Natural killer cell treated with Interleukin-12 subunit alpha and Interleukin-12 subunit beta and Interleukin-15 and Interleukin-18, amount 100 ng/mL, for 72 hours (primary cell): Measurements from ENCODE around the gene PRKCB. TPM values are rescaled to one million over a fixed set of nuclear protein-coding genes. Genes with fewer than 3 reads are reported as not detected.

ENCODE experiments used
- ATAC-seq, 2 donors: fragments of 150-1000 bp; cut with Tn5 transposase in 1 of 2; sonication (Bioruptor Pico), chemical (Tn5 transposase) in 1 of 2; 2 replicates each; pipeline ENCODE4 v1.10.0; 2021
- DNase-seq: peaks from one replicate; pipeline ENCODE4 v3.0.0; 2022; ENCODE audit warnings: low spot score
- H3K27ac Mint-ChIP-seq, 2 donors: 1 replicate in 1 of 2; 2 replicates in 1 of 2; pipeline ENCODE4 v1.8.0; 2022; ENCODE audit warnings: mixed read lengths in 2 of 2, mild to moderate bottlenecking in 1 of 2, moderate library complexity in 1 of 2
- H3K27me3 Mint-ChIP-seq, 2 donors: 1 replicate in 1 of 2; 2 replicates in 1 of 2; pipeline ENCODE4 v1.8.0; 2022; ENCODE audit warnings: mixed read lengths in 2 of 2
- H3K36me3 Mint-ChIP-seq: one replicate; pipeline ENCODE4 v1.8.0; 2022; ENCODE audit warnings: mixed read lengths
- H3K4me1 Mint-ChIP-seq, 2 donors: 1 replicate in 1 of 2; 2 replicates in 1 of 2; pipeline ENCODE4 v1.8.0; 2022; ENCODE audit warnings: low read depth in 2 of 2, mixed read lengths in 2 of 2, mild to moderate bottlenecking in 1 of 2
- H3K4me3 Mint-ChIP-seq: one replicate; pipeline ENCODE4 v1.8.0; 2022; ENCODE audit warnings: mixed read lengths
- H3K9me3 Mint-ChIP-seq: 2 replicates; pipeline ENCODE4 v1.8.0; 2022; ENCODE audit warnings: mixed read lengths
- total RNA-seq, 2 donors: library from RNA; stranded (reverse); gene quantifications; one replicate each; pipeline ENCODE4 v1.2.3, GENCODE V29; 2022

The PRKCB gene
- total RNA-seq, 2 donors from 2014 or later, result 193 to 273 TPM

- H3K4me3 Mint-ChIP-seq, result no peak overlapping the region
- no peak for ATAC-seq
- H3K36me3 Mint-ChIP-seq, result peaks cover 4% of the 10 kb centered on the region
- H3K27ac Mint-ChIP-seq, result no peak overlapping the region
- no peaks in the 10 kb centered on the region for H3K27me3 Mint-ChIP-seq
- peaks cover 18 to 37% of the 10 kb centered on the region in 2 donors for H3K4me1 Mint-ChIP-seq
- no peak for DNase-seq
- no peaks in the 10 kb centered on the region for H3K9me3 Mint-ChIP-seq
These were observed 160.6 kb downstream of the PRKCB start for GRCh38 chr16:23996258-23996955.

- peaks cover 14 to 36% of the 10 kb centered on the region in 2 donors for H3K4me1 Mint-ChIP-seq
- H3K27me3 Mint-ChIP-seq, result no peaks in the 10 kb centered on the region
- peak overlapping the region in 1 of 2 donors; percentile 43 for H3K27ac Mint-ChIP-seq
- H3K4me3 Mint-ChIP-seq, result peak overlapping the region; percentile 17
- no peak for ATAC-seq
- no peaks in the 10 kb centered on the region for H3K9me3 Mint-ChIP-seq
- H3K36me3 Mint-ChIP-seq, result peaks cover 4% of the 10 kb centered on the region
- DNase-seq, result no peak
These were observed 163.0 kb downstream of the PRKCB start for GRCh38 chr16:23998771-23999170.

- H3K4me3 Mint-ChIP-seq, result peak overlapping the region; percentile 17
- no peaks in the 10 kb centered on the region for H3K9me3 Mint-ChIP-seq
- H3K27ac Mint-ChIP-seq, result peak overlapping the region; percentile 25 to 43
- H3K4me1 Mint-ChIP-seq, result peaks cover 14 to 29% of the 10 kb centered on the region in 2 donors
- ATAC-seq, result peak; percentile 73 to 94
- DNase-seq, result no peak
- no peaks in the 10 kb centered on the region for H3K27me3 Mint-ChIP-seq
- H3K36me3 Mint-ChIP-seq, result peaks cover 4% of the 10 kb centered on the region
These were observed 163.9 kb downstream of the PRKCB start for GRCh38 chr16:23999663-24000062.

- H3K4me3 Mint-ChIP-seq, result no peak overlapping the region
- H3K4me1 Mint-ChIP-seq, result peaks cover 27 to 40% of the 10 kb centered on the region in 2 donors
- H3K27me3 Mint-ChIP-seq, result no peaks in the 10 kb centered on the region
- H3K27ac Mint-ChIP-seq, result no peak overlapping the region
- ATAC-seq, result no peak
- no peaks in the 10 kb centered on the region for H3K9me3 Mint-ChIP-seq
- DNase-seq, result no peak
- peaks cover 4% of the 10 kb centered on the region for H3K36me3 Mint-ChIP-seq
These were observed 165.9 kb downstream of the PRKCB start for GRCh38 chr16:24001710-24002109.

GRCh38 chr16:24002619-24003018 is 166.8 kb downstream of the PRKCB start:
- peaks cover 34 to 41% of the 10 kb centered on the region in 2 donors for H3K4me1 Mint-ChIP-seq
- no peaks in the 10 kb centered on the region for H3K9me3 Mint-ChIP-seq
- H3K27me3 Mint-ChIP-seq, result no peaks in the 10 kb centered on the region
- H3K36me3 Mint-ChIP-seq, result peaks cover 4% of the 10 kb centered on the region
- no peak overlapping the region for H3K4me3 Mint-ChIP-seq
- DNase-seq, result no peak
- no peak for ATAC-seq
- H3K27ac Mint-ChIP-seq, result no peak overlapping the region

- peak overlapping the region; percentile 56 to 75 for H3K27ac Mint-ChIP-seq
- H3K9me3 Mint-ChIP-seq, result no peaks in the 10 kb centered on the region
- no peaks in the 10 kb centered on the region for H3K27me3 Mint-ChIP-seq
- peaks cover 33 to 39% of the 10 kb centered on the region in 2 donors for H3K4me1 Mint-ChIP-seq
- peaks cover 4% of the 10 kb centered on the region for H3K36me3 Mint-ChIP-seq
- DNase-seq, result no peak
- ATAC-seq, result no peak
- H3K4me3 Mint-ChIP-seq, result no peak overlapping the region
These were observed 169.8 kb downstream of the PRKCB start for GRCh38 chr16:24005577-24005976.

- Mint-ChIP-seq H3K9me3 (no peaks in the 10 kb centered on the region), H3K36me3 (peaks cover 4% of the 10 kb centered on the region), H3K4me3 (no peak overlapping the region), H3K27ac (peak overlapping the region in 1 of 2 donors; percentile 33), H3K27me3 (no peaks in the 10 kb centered on the region), H3K4me1 (peaks cover 36 to 47% of the 10 kb centered on the region in 2 donors)
- no peak for ATAC-seq
- DNase-seq, result no peak
These were observed 171.6 kb downstream of the PRKCB start for GRCh38 chr16:24007391-24007790.

GRCh38 chr16:24007934-24008333 is 172.2 kb downstream of the PRKCB start:
- no peak overlapping the region for H3K4me3 Mint-ChIP-seq
- no peak for ATAC-seq
- H3K27me3 Mint-ChIP-seq, result no peaks in the 10 kb centered on the region
- no peaks in the 10 kb centered on the region for H3K9me3 Mint-ChIP-seq
- DNase-seq, result no peak
- H3K27ac Mint-ChIP-seq, result peak overlapping the region in 1 of 2 donors; percentile 52
- H3K4me1 Mint-ChIP-seq, result peaks cover 39 to 53% of the 10 kb centered on the region in 2 donors
- peaks cover 4% of the 10 kb centered on the region for H3K36me3 Mint-ChIP-seq

- Mint-ChIP-seq H3K36me3 (peaks cover 4% of the 10 kb centered on the region), H3K4me1 (peaks cover 44 to 62% of the 10 kb centered on the region in 2 donors), H3K4me3 (no peak overlapping the region), H3K27me3 (no peaks in the 10 kb centered on the region), H3K9me3 (no peaks in the 10 kb centered on the region), H3K27ac (peak overlapping the region in 1 of 2 donors; percentile 52)
- ATAC-seq (no peak), DNase-seq (no peak)
These were observed 173.3 kb downstream of the PRKCB start for GRCh38 chr16:24009098-24009497.

GRCh38 chr16:24009955-24010354 is 174.2 kb downstream of the PRKCB start:
- ATAC-seq (no peak), DNase-seq (no peak)
- Mint-ChIP-seq H3K4me1 (peaks cover 47 to 66% of the 10 kb centered on the region in 2 donors), H3K27ac (no peak overlapping the region), H3K4me3 (no peak overlapping the region), H3K36me3 (peaks cover 4% of the 10 kb centered on the region), H3K9me3 (no peaks in the 10 kb centered on the region), H3K27me3 (no peaks in the 10 kb centered on the region)

GRCh38 chr16:24010440-24011089 is 174.8 kb downstream of the PRKCB start:
- no peaks in the 10 kb centered on the region for H3K27me3 Mint-ChIP-seq
- peaks cover 48 to 70% of the 10 kb centered on the region in 2 donors for H3K4me1 Mint-ChIP-seq
- DNase-seq (peak; percentile 82), ATAC-seq (peak; percentile 59 to 70)
- H3K27ac Mint-ChIP-seq, result no peak overlapping the region
- H3K9me3 Mint-ChIP-seq, result no peaks in the 10 kb centered on the region
- peaks cover 4% of the 10 kb centered on the region for H3K36me3 Mint-ChIP-seq
- H3K4me3 Mint-ChIP-seq, result no peak overlapping the region

GRCh38 chr16:24011237-24011636 is 175.5 kb downstream of the PRKCB start:
- H3K27ac Mint-ChIP-seq, result peak overlapping the region in 1 of 2 donors; percentile 36
- H3K4me1 Mint-ChIP-seq, result peaks cover 45 to 68% of the 10 kb centered on the region in 2 donors
- H3K9me3 Mint-ChIP-seq, result no peaks in the 10 kb centered on the region
- ATAC-seq (no peak), DNase-seq (no peak)
- no peak overlapping the region for H3K4me3 Mint-ChIP-seq
- no peaks in the 10 kb centered on the region for H3K27me3 Mint-ChIP-seq
- H3K36me3 Mint-ChIP-seq, result peaks cover 4% of the 10 kb centered on the region

- Mint-ChIP-seq H3K9me3 (no peaks in the 10 kb centered on the region), H3K27ac (peak overlapping the region; percentile 40 to 62), H3K36me3 (peaks cover 4% of the 10 kb centered on the region), H3K27me3 (no peaks in the 10 kb centered on the region), H3K4me1 (peaks cover 50 to 68% of the 10 kb centered on the region in 2 donors), H3K4me3 (no peak overlapping the region)
- ATAC-seq, result no peak
- DNase-seq, result no peak
These were observed 177.4 kb downstream of the PRKCB start for GRCh38 chr16:24013054-24013636.
